Activated effector memory CD4-positive, alpha-beta T cell treated with Interleukin-2 at 50 U/mL for 16 hours (primary cell): ENCODE data around the gene TDO2.

ENCODE experiments used
- DNase-seq: peaks from one replicate; pipeline ENCODE4 v3.0.0-alpha.2; 2020

The TDO2 gene

DNA sequence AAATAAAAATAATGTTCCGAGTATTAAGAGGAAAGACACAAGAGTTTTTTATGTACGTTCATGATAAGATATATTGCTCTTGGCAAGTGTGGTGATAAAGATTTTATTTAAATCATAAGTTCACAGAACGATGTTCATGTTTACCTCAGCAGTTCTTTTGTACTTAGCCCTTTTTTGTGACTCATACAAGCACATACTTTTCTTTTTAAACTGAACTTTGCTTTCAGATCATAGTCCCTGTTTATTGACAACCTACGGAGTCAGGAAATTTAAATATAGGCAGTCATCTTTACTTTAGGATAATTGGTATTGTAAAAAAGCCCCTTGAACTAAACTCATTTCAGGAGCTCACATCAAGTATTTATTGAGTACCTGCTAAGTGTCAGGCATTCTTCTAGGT is 51.4 kb downstream of the TDO2 start:
- no peak for DNase-seq

DNA sequence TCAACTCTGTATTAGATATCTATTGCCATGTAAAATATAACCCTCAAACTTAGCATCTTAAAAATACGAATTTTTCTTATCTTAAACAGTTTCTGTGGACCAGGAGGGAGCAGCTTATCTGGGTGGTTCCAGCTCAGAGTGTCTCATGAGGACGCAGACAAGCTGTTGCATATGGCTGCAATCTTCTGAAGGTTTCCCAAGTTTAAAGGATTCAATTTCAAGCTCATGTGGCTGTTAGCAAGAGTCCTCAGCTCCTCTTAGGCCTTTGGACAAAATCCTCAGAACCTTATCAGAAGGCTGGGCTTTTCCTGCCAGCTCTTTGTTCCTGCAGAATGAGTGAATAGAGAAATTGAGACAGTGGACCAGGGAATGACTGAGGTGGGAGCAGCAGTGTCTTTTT is 53.0 kb downstream of the TDO2 start:
- DNase-seq, result no peak

DNA sequence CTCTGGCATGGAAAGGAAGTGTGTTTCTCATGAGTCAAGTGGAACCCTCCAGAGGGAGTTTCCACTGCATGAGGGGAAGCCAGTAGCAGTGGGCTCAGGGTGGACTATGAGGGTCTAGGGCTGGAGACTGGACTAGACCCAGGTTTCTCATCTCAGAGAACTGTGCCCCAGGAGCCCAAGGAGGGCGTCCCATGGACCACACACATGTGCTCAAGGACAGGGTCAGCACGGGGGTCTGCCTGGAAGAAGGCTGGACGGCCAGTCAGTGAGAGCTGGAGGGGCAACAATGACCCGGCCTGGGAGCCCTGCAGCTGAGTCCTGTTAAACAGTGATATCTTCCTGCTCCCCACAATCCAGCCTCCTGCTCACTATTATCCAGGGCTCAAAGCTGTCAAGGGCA is 55.9 kb downstream of the TDO2 start:
- no peak for DNase-seq

DNA sequence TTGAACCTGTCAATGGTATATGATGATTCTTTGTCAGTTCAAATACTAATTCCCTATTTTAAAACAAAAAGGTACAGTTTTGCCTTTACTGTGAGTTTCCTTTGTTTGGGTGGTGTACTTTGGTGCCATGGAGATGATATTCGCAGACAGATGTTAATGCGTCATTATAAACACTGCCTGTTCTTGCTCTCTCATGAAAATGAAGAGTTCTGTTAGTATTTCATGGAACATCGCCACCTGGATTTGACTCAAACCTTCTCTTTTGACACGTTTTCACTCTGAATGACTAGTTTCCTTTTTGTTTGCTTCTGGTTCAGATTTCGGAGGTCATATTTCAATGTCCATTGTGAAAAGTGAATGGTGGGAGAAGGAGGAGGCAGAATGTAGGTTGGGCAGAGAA is 57.0 kb downstream of the TDO2 start:
- DNase-seq, result no peak

DNA sequence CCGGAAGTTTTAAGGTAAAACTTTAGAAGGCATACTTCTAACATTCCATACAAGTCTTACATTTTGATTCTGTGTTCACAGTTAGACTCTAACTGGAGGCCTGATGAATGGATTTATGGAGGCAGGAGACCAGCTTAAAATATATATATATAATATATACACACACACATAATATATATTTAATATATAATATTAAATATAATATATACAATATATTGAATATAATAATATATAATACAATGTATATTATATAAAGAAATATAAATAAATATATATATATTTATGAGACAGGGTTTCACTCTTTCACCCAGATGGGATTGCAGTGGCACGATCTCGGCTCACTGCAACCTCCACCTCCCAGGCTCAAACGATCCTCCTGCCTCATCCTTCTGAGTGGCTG is 58.1 kb downstream of the TDO2 start:
- no peak for DNase-seq

DNA sequence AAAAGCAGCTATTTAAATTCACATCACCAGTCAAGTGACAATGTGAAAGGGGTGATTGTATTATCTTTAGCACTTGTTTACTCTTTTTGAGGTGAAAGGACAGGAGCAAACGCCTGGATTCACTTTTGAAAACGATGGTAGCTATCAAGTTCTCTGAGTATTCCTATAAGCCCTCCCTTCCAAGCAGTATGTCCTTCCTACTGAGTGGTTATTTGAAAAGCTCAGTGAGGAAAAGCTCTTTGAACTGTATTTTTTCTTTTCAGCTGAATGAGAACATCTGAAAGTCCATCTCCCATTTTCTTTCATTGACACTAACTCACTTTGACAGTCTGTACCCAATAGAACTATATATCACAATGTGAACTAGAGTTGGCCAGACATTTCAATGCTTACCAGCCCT is 59.3 kb downstream of the TDO2 start:
- no peak for DNase-seq

DNA sequence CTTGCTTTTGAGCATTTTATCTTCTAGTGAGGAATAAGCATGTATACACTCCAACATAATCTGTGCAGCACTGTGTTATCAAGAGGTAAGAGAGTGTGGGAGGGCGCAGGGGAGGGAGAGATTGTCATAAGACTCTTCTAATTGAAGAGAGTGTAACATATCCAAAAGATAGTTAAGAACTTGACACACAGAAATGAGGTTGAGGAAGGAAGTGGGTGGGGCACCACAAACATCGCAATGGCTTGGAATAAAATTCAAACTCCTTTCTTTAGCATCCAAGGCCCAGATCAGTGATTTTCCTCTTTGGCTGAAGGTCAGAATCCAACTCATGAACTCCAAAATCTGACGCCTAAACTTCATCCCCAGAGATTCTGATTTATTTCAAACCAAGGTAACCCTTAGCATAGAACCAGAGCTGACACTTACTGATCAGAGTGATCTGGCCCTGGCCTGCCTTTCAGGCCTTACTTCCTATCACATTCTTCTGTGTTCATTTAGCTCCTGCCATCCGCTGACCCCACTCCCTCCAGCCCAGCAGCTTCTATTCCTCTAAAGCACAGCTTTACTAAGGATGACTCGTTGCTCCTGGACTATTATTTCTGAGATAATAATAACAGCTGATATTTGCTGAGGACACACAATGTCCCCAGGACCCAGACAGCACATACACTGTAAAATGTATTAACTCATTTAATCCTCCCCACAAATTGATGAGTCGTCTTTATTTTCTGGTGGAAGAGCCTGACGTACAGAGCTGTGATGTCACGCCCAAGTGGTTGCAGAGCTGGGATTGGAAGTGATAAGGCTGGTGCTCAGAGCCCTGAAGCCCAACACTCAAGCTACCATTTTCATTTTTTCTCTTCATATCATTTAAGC is 60.8 kb downstream of the TDO2 start:
- no peak for DNase-seq

DNA sequence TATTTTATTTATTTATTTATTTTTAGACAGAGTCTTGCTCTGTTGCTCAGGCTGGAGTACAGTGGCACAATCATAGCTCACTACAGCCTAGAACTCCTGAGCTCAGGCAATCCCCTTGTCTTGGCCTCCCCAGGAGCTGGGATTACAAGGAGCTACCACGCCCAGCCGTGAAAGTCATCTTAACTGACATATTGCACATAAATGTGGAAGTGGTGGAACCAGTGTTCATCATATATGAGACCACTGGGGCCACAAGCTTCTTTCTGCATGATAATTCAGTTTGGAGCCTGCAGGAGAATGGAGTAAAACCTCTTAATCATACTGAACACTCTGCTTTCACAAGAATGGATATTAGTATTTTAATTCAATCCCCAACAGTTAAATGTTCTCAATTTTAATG is 62.7 kb downstream of the TDO2 start:
- DNase-seq, result no peak

DNA sequence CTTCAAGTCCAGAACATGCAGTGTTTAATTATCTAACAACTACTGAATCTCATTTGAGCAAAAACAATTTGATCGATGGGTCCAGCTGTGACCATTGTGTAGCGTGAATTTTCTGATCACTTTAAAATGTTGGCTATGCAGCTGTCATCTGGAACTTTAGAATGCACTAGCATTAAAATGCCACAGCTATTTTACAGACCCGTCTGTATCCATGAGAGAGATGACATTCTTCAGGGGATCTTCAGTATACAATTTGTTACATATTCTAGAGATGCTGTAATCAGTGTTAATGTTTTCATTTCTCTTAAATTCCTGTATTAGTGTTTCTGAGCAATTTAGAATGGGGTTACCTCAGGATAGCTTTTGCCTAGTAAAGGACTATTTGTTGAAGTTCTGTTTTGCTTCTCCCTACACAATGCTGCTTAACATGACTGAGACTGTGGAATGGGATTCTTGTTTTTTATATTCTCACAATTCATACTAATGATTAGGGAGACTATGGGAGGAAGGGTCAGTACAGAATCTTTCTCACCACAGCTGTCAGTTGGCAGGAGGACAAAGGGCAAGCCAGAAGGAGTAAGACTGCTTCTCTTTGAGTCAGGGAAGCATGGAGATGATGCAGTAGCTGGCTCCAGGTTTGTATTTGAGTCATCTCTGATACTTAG is 63.4 kb downstream of the TDO2 start:
- no peak for DNase-seq
